ENCODE results near the gene SCAMP1.

Gene SCAMP1

DNA sequence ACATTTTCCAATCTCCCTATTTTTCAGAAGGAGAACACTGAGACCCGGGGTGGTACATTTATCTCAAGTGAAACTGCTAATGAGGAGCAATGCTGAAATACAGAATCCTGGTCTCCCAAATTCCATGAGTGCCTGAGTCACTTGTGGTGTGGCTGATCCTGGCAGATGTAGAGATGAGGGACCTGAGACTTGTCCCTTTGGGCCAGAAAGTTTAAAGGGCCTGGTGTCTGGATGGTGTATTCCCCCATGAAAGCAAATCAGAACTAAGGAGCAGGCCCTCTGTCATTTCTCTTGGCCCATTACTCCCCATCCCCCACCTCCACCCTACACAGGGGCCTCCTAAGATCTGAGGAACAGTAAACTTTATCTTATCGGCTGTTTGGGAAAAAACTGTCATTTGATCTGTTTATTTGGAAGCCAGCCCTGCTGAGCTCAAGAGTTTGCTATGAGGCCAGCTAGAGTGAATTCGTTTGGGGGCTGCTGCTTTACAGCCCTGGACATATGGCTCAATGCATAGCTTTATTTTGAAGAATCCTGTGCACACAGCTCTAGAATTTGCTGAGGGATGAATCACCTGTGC, 147.9 kb downstream of the SCAMP1 start:
- Histone ChIP-seq H4K8ac (ENCODE audit: low read length) (no peak overlapping the region), H3K4me1 (ENCODE audit: control insufficient read depth, insufficient read depth, low read depth, low read length) (peaks cover 12% of the 10 kb centered on the region), H2AFZ (ENCODE audit: low read depth, low read length) (no peak overlapping the region), H2BK5ac (ENCODE audit: low read depth, low read length, poor library complexity, severe bottlenecking) (no peak overlapping the region), H2BK12ac (ENCODE audit: low read length in 2 of 2) (no peak overlapping the region), H3K27me3 (ENCODE audit: control insufficient read depth in 1 of 2, insufficient read depth in 1 of 2, low read length in 2 of 2) (no peaks in the 10 kb centered on the region), H2BK15ac (ENCODE audit: low read depth, poor library complexity, severe bottlenecking) (no peak overlapping the region), H3K23ac (ENCODE audit: low read length in 2 of 2) (no peak overlapping the region), H2AK5ac (ENCODE audit: low read length, severe bottlenecking) (no peak overlapping the region), H3K79me1 (replicated peaks; ENCODE audit: low read length, poor library complexity, severe bottlenecking) (peaks cover 16% of the 10 kb centered on the region), H3K36me3 (ENCODE audit: control insufficient read depth in 1 of 2, insufficient read depth in 2 of 2, low read depth in 1 of 2, low read length in 2 of 2) (peaks cover 0 to 7% of the 10 kb centered on the region in 2 experiments), H2BK120ac (ENCODE audit: low read depth, low read length) (no peak overlapping the region), H3K27ac (ENCODE audit: low read length, poor library complexity, severe bottlenecking) (no peak overlapping the region), H3K4ac (ENCODE audit: low read depth in 1 of 2, low read length in 2 of 2) (no peak overlapping the region), H3K9me3 (ENCODE audit: control insufficient read depth, low read length) (no peaks in the 10 kb centered on the region), H3K9ac (ENCODE audit: low read length) (peak overlapping the region; percentile 93), H3K18ac (ENCODE audit: low read depth in 1 of 2, low read length in 2 of 2) (peak overlapping the region in 1 of 2 experiments; percentile 41), H3K14ac (ENCODE audit: low read length in 2 of 2) (no peak overlapping the region), H4K91ac (ENCODE audit: low read length) (no peak overlapping the region), H3K4me2 (ENCODE audit: low read length, poor library complexity, severe bottlenecking) (no peak overlapping the region), H3K4me3 (ENCODE audit: insufficient read depth in 1 of 2, low read depth in 1 of 2, low read length in 2 of 2) (peak overlapping the region in 1 of 2 experiments; percentile 85)
- 5% methylated on average over 3 of the region's 3 CpGs for WGBS
- DNase-seq: peak; percentile 49

DNA sequence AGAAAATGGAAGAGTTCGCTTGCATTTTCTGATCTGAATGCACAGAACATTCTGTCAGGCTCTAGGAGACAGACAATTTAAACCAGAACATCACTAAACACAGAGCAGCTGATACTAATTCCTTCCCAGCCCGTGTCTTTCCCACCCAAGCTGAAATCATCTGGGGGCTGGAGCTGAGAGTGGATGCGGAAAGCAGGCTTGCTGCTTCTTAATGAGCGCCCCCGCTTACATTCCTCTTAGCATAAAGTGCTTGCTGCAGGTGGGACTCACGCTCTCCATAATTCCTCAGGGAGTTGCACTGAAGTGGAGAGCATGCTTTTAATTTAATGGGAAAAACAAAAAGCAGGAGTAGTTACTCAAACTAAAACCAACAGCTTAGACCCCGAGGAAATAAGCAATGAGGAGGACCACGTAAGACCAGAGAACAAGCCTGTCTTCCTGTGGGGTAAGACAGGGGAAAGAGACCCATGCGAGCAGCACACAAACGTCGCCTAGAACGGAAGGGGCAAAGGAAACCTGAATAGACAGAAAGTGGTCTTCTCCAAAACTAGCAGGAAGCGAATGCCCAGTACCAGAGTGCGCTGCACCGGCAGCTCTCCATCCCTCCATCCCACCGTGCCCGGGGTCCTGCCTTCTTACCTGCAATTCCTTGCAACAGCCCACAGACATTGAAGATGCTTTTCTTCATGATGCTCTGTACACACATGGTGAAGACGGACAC, 148.9 kb downstream of the SCAMP1 start:
- no peak overlapping the region for H2BK5ac ChIP-seq (ENCODE audit: low read depth, low read length, poor library complexity, severe bottlenecking)
- H3K79me1 ChIP-seq (replicated peaks; ENCODE audit: low read length, poor library complexity, severe bottlenecking): peaks cover 12% of the 10 kb centered on the region
- no peak overlapping the region for H3K14ac ChIP-seq (ENCODE audit: low read length in 2 of 2)
- H2AK5ac ChIP-seq (ENCODE audit: low read length, severe bottlenecking): no peak overlapping the region
- H2AFZ ChIP-seq (ENCODE audit: low read depth, low read length): no peak overlapping the region
- H3K9ac ChIP-seq (ENCODE audit: low read length): peak overlapping the region; percentile 93
- no peak overlapping the region for H3K23ac ChIP-seq (ENCODE audit: low read length in 2 of 2)
- H3K4me3 ChIP-seq (ENCODE audit: insufficient read depth in 1 of 2, low read depth in 1 of 2, low read length in 2 of 2): peak overlapping the region in 1 of 2 experiments; percentile 85
- peaks cover 12% of the 10 kb centered on the region for H3K4me1 ChIP-seq (ENCODE audit: control insufficient read depth, insufficient read depth, low read depth, low read length)
- no peak overlapping the region for H3K4me2 ChIP-seq (ENCODE audit: low read length, poor library complexity, severe bottlenecking)
- peak overlapping the region in 1 of 2 experiments; percentile 32 for H2BK12ac ChIP-seq (ENCODE audit: low read length in 2 of 2)
- H3K27me3 ChIP-seq (ENCODE audit: control insufficient read depth in 1 of 2, insufficient read depth in 1 of 2, low read length in 2 of 2): no peaks in the 10 kb centered on the region
- no peak overlapping the region for H3K27ac ChIP-seq (ENCODE audit: low read length, poor library complexity, severe bottlenecking)
- H4K8ac ChIP-seq (ENCODE audit: low read length): no peak overlapping the region
- 81% methylated on average over 18 of the region's 18 CpGs for WGBS
- no peak overlapping the region for H4K91ac ChIP-seq (ENCODE audit: low read length)
- no peak for DNase-seq
- no peak overlapping the region for H3K4ac ChIP-seq (ENCODE audit: low read depth in 1 of 2, low read length in 2 of 2)
- H2BK120ac ChIP-seq (ENCODE audit: low read depth, low read length): no peak overlapping the region
- H2BK15ac ChIP-seq (ENCODE audit: low read depth, poor library complexity, severe bottlenecking): no peak overlapping the region
- peaks cover 0 to 14% of the 10 kb centered on the region in 2 experiments for H3K36me3 ChIP-seq (ENCODE audit: control insufficient read depth in 1 of 2, insufficient read depth in 2 of 2, low read depth in 1 of 2, low read length in 2 of 2)
- no peaks in the 10 kb centered on the region for H3K9me3 ChIP-seq (ENCODE audit: control insufficient read depth, low read length)
- H3K18ac ChIP-seq (ENCODE audit: low read depth in 1 of 2, low read length in 2 of 2): peak overlapping the region in 1 of 2 experiments; percentile 28

DNA sequence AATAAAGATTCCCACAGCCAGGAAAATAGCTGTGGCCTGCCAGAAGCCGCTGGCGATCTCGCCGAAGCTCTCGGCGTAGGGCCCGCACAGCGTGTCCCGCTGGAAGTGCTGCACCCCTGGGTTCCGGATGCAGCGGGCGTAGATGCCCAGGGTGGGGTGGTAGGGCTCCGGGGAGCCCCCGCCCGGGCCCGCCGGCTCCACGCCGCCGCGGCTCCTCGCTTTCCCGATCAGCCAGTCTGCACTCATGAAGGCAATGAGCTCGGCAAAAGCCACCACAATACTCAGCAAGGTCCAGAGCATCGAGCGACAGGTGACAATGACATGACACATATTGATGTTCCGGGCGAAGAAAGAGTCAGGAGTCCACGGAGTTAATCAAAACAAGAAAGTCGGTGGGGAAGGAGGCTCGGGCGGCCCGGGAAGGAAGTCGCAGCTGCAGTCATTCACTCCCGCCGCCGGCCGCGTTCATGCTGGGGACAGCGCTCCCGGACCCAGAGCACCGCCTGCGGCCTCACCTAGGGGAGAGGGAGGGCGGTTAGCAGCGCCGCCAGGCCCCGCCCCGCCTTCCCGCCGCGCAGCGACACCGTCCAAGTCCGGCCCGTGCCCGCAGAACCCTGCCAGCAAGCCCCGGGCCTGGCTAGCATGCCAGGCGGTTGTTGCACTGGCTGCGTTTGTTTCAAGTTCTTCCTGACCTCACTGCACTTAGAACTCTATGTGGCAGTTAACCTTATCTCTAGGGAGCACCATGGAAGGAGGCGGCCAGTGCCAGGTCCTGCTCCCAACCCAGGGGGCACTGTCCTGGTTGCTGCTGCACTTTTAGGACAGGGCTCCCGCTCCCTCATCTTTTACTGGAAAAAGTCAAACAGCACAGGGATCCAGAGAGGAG, 149.7 kb downstream of the SCAMP1 start:
- Histone ChIP-seq H4K8ac (ENCODE audit: low read length) (peak overlapping the region; percentile 35), H2BK120ac (ENCODE audit: low read depth, low read length) (peak overlapping the region; percentile 27), H3K27me3 (ENCODE audit: control insufficient read depth in 1 of 2, insufficient read depth in 1 of 2, low read length in 2 of 2) (no peaks in the 10 kb centered on the region), H3K79me1 (replicated peaks; ENCODE audit: low read length, poor library complexity, severe bottlenecking) (peaks cover 12% of the 10 kb centered on the region), H3K4ac (ENCODE audit: low read depth in 1 of 2, low read length in 2 of 2) (peak overlapping the region in 1 of 2 experiments; percentile 73), H2AFZ (ENCODE audit: low read depth, low read length) (peak overlapping the region; percentile 37), H2BK12ac (ENCODE audit: low read length in 2 of 2) (peak overlapping the region; percentile 57 to 79), H3K4me2 (ENCODE audit: low read length, poor library complexity, severe bottlenecking) (peak overlapping the region; percentile 89), H3K27ac (ENCODE audit: low read length, poor library complexity, severe bottlenecking) (no peak overlapping the region), H3K9me3 (ENCODE audit: control insufficient read depth, low read length) (no peaks in the 10 kb centered on the region), H3K9ac (ENCODE audit: low read length) (peak overlapping the region; percentile 93), H3K14ac (ENCODE audit: low read length in 2 of 2) (peak overlapping the region in 1 of 2 experiments; percentile 18), H2BK5ac (ENCODE audit: low read depth, low read length, poor library complexity, severe bottlenecking) (no peak overlapping the region), H3K36me3 (ENCODE audit: control insufficient read depth in 1 of 2, insufficient read depth in 2 of 2, low read depth in 1 of 2, low read length in 2 of 2) (peaks cover 0 to 14% of the 10 kb centered on the region in 2 experiments), H2AK5ac (ENCODE audit: low read length, severe bottlenecking) (no peak overlapping the region), H3K23ac (ENCODE audit: low read length in 2 of 2) (peak overlapping the region in 1 of 2 experiments; percentile 77), H3K4me3 (ENCODE audit: insufficient read depth in 1 of 2, low read depth in 1 of 2, low read length in 2 of 2) (peak overlapping the region; percentile 52 to 85), H4K91ac (ENCODE audit: low read length) (peak overlapping the region; percentile 79), H3K18ac (ENCODE audit: low read depth in 1 of 2, low read length in 2 of 2) (peak overlapping the region; percentile 33 to 85), H3K4me1 (ENCODE audit: control insufficient read depth, insufficient read depth, low read depth, low read length) (peaks cover 9% of the 10 kb centered on the region), H2BK15ac (ENCODE audit: low read depth, poor library complexity, severe bottlenecking) (peak overlapping the region; percentile 3)
- WGBS: 42% methylated on average over 61 of the region's 61 CpGs
- peak; percentile 41 for DNase-seq

Data from mesenchymal stem cell (in vitro differentiated cells and primary cell).